OCI-M2 (cell line): ENCODE results near the gene RAB11FIP4.
"Not testable (repeated sequence)": the region's sequence is repeated elsewhere in the genome, so short reads cannot be mapped to it uniquely, and the experiment has no call there.

ENCODE experiments used
- DNase-seq: peaks from one replicate; lab custom pipeline; 2025; ENCODE audit not compliant: unreplicated experiment; lab: John Stamatoyannopoulos, UW

The RAB11FIP4 gene

DNA sequence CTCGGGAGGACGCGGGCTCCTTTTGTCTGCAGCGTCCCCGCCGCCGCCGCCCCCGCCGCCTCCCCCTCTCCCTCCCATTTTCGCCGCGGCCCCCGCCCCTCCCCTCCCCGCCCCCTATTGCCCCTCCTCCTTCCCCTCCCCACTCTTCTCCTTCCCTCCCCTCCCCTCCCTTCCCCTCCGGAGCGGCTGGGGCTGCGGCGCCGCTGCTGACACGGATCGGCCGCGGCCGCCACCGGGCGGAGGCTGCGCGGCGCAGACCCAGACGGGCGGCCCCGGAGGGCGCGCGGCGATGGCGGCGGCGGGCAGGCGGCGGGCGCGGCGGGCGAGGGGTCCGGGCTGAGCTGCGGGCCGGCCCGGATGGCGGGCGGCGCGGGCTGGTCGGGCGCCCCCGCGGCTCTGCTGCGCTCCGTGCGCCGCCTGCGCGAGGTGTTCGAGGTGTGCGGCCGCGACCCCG, at the start of gene RAB11FIP4:
Gene RAB11FIP4 (plus strand): TSS at position 180 of the 454 bp plus-strand sequence. CDS start 178 bp downstream, at position 358.
- no peak for DNase-seq

- DNase-seq = not testable (repeated sequence)
Observed at GRCh38 chr17:31345191-31345747, 46.2 kb upstream of the RAB11FIP4 start.

GRCh38 chr17:31349454-31349853, 42.0 kb upstream of the RAB11FIP4 start:
- no peak for DNase-seq

GRCh38 chr17:31355935-31356334, 35.5 kb upstream of the RAB11FIP4 start:
- no peak for DNase-seq

DNA sequence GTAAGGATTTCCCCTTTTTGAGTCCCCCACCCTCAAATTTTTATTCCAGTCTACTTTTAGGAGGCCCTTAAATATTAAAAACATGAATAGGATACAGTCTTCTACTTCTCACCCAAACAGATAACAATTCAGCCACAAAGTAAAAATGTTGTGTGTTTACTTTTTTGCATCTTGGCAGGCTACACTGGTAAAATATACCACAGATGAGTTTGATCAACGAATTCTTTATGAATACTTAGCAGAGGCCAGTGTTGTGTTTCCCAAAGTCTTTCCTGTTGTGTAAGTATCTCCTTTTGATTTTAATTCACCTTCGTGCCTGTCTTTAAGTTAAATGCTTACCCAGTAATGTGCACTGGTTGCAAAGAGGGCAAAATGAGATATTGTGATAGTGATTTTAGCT, 34.4 kb upstream of the RAB11FIP4 start:
- no peak for DNase-seq

GRCh38 chr17:31357839-31358394, 33.6 kb upstream of the RAB11FIP4 start:
- DNase-seq = no peak

GRCh38 chr17:31364012-31364411, 27.5 kb upstream of the RAB11FIP4 start:
- no peak for DNase-seq

DNA sequence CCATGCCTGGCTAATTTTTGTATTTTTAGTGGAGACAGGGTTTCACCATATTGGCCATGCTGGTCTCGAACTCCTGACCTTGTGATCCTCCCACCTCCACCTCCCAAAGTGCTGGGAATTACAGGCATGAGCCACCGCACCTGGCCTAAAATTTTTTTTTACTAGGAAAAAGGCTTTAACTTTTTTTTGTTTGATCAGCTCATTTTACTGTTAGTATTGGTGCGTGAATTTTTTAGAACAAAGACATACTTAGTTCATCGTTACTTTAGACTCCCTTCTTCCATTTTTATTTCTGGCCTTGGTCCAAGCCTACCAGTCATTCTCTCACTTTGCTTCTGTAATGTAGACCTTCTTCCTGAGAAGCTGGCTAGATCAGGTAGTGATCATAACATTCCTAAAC, 25.4 kb upstream of the RAB11FIP4 start:
- no peak for DNase-seq

DNA sequence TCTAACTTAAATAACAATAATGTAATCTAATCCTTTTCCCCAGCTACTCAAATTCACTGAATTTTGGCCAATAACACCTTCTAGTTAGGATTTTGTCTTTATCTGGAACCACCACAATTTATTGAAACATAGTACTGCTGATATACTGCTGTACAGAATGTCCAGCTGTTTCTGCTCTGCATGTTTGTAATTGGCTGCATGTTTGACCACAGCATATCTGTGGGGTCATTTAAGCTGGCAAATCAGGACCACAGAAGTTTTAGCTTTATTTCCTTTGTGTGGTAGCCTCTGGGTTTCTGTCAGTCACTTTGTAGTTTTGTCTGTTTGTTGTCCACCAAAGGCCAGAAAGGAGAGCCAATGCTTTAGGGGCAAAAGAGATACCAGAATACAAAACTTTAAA, 22.2 kb upstream of the RAB11FIP4 start:
- DNase-seq = no peak

- DNase-seq = no peak
Observed at GRCh38 chr17:31371511-31372097, 19.9 kb upstream of the RAB11FIP4 start.

DNA sequence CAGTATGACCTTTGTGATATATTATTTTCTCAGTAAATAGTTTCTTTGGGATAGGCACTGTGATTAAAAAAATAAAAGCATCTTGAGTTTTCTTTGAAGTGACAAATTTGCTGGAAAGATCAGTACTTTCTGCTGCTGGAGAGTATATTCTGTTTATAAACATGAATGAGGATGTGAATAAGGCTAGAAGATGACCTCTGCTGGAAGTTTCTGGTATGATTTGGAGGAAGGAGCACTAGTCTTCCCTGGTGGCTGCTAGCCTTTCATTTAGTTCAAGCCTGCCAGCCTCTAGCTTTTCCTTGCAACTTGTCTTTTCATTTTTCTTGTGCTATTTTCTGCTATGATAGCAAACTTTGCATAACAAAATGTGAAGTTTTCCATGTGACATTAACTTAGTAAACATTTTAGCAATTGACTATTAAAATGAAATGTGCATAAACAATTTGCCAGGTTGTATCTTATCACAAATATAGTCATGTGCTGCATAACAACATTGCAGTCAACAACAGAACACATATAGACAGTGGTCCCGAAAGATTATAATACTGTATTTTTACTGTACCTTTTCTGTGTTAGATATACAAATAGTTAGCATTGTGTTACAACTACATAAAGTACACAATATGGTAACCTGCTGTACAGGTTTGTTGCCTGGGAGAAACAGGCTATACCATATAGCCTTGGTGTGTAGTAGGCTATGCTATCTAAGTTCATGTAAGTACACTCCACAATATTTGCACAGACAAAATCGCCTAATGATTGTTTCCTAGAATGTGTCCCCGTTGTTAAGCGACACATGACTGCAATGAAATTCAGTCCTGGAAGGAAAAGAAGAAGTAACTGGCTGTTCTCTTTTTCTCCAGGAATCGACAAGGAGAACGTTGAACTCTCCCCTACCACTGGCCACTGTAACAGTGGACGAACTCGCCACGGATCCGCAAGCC, 18.1 kb upstream of the RAB11FIP4 start:
- peak; percentile 25 for DNase-seq

DNA sequence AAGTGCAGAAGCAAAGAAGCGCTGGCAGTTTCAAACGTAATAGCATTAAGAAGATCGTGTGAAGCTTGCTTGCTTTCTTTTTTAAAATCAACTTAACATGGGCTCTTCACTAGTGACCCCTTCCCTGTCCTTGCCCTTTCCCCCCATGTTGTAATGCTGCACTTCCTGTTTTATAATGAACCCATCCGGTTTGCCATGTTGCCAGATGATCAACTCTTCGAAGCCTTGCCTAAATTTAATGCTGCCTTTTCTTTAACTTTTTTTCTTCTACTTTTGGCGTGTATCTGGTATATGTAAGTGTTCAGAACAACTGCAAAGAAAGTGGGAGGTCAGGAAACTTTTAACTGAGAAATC, 17.4 kb upstream of the RAB11FIP4 start:
- DNase-seq = no peak

GRCh38 chr17:31374503-31374902, 17.0 kb upstream of the RAB11FIP4 start:
- no peak for DNase-seq

GRCh38 chr17:31378638-31379037, 12.8 kb upstream of the RAB11FIP4 start:
- no peak for DNase-seq

- no peak for DNase-seq
Observed at GRCh38 chr17:31379597-31380205, 11.8 kb upstream of the RAB11FIP4 start.

GRCh38 chr17:31381165-31381668, 10.3 kb upstream of the RAB11FIP4 start:
- DNase-seq = no peak

DNA sequence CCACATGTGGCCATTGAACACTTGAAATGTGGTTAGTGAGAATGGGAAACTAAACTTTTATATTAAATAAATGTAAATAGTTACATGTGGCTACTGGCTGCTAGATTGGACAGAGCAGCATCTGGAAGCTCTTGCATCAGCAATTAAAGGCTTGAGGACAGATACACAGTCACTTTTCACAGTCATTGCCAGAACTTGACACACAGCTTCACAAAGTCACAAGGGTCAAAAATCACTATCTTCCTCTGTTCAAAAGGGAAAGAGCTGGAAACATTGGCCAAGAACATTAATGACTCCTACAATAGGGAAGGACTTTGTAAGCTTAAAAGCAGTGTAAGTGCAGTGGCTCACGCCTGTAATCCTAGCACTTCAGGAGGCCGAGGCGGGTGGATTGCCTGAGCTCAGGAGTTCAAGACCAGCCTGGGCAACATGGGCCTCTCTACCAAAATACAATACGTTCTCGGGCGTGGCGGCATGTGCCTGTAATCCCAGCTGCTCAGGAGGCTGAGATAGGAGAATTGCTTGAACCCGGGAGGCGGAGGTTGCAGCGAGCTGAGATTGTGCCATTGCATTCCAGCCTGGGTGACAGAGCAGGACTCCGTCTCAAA, 8.7 kb upstream of the RAB11FIP4 start:
- DNase-seq = not testable (repeated sequence)

DNA sequence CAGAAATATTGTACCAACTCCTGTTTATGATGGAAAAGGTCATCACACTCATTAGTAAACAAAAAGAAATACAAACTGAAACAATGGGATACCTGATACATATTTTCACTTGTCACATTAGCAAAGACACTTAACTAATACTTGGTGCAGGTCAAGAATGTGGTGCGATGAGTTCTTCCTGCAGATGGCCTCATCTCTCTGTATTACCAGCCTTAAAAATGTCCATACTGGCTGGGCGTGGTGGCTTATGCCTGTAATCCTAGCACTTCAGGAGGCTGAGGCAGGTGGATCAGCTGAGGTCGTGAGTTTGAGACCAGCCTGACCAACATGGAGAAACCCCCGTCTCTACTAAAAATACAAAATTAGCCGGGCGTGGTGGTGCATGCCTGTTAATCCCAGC, 8.0 kb upstream of the RAB11FIP4 start:
- not testable (repeated sequence) for DNase-seq

- no peak for DNase-seq
Observed at GRCh38 chr17:31385428-31386285, 5.8 kb upstream of the RAB11FIP4 start.
